Common myeloid progenitor, CD34-positive (primary cell): ENCODE results near the gene C16orf96.

Source experiments
- CTCF ChIA-PET: fragments of 350-600 bp; sonication (Branson Sonifier 250); formaldehyde crosslinking; loops from one replicate; lab custom pipeline; 2021; ENCODE audit warnings: antibody characterized with exemption; lab: Charles Lee
- POLR2A ChIA-PET: fragments of 350-600 bp; sonication (Branson Sonifier 250); formaldehyde crosslinking; loops from one replicate; lab custom pipeline; 2021; ENCODE audit warnings: antibody characterized with exemption; lab: Charles Lee
- DNase-seq, 3 donors: peaks; one replicate each; pipeline versions ENCODE4 v3.0.0 to v3.0.0-alpha.2; 2013
- H3K27ac ChIP-seq, 2 experiments: 1 replicate in 1 of 2; 2 replicates in 1 of 2; pipeline ENCODE4 v1.7.0; 2013; ENCODE audit warnings: inconsistent platforms in 2 of 2, low read length in 2 of 2, mild to moderate bottlenecking in 2 of 2, low read depth in 1 of 2, moderate library complexity in 1 of 2; ENCODE audit not compliant: severe bottlenecking in 2 of 2, insufficient read depth in 1 of 2, poor library complexity in 1 of 2
- H3K27me3 ChIP-seq, 5 experiments: replicated peaks in 2 of 5; 1 replicate in 3 of 5; 2 replicates in 2 of 5; pipeline versions ENCODE4 v1.6.1 to v1.7.0; 2013; ENCODE audit warnings: low read length in 4 of 5, mild to moderate bottlenecking in 2 of 5, moderate library complexity in 2 of 5, inconsistent platforms in 1 of 5; ENCODE audit not compliant: insufficient read depth in 5 of 5, control insufficient read depth in 4 of 5
- H3K36me3 ChIP-seq, 4 experiments: 1 replicate in 2 of 4; 2 replicates in 2 of 4; pipeline versions ENCODE4 v1.6.1 to v1.7.0; 2013; ENCODE audit warnings: low read length in 3 of 4, control low read depth in 1 of 4, mild to moderate bottlenecking in 1 of 4; ENCODE audit not compliant: control insufficient read depth in 4 of 4, insufficient read depth in 4 of 4
- H3K4me1 ChIP-seq, 4 experiments: 1 replicate in 3 of 4; 2 replicates in 1 of 4; pipeline versions ENCODE4 v1.6.1 to v1.7.1; 2013; ENCODE audit warnings: low read length in 3 of 4, mild to moderate bottlenecking in 3 of 4, control low read depth in 1 of 4, inconsistent platforms in 1 of 4, moderate library complexity in 1 of 4; ENCODE audit not compliant: control insufficient read depth in 4 of 4, insufficient read depth in 4 of 4; ENCODE audit errors: control extremely low read depth in 1 of 4
- H3K4me3 ChIP-seq, 7 experiments: 1 replicate in 4 of 7; 2 replicates in 3 of 7; pipeline versions ENCODE4 v1.5.1 to v1.7.0; 2013; ENCODE audit warnings: mild to moderate bottlenecking in 7 of 7, low read length in 6 of 7, moderate library complexity in 6 of 7, inconsistent platforms in 2 of 7, low read depth in 2 of 7, control low read depth in 1 of 7; ENCODE audit not compliant: insufficient read depth in 4 of 7, control insufficient read depth in 1 of 7; ENCODE audit errors: extremely low read depth in 1 of 7
- H3K9me3 ChIP-seq, 5 experiments: 1 replicate in 4 of 5; 2 replicates in 1 of 5; pipeline versions ENCODE4 v1.6.1 to v1.7.1; 2013; ENCODE audit warnings: low read length in 4 of 5, mild to moderate bottlenecking in 2 of 5, inconsistent platforms in 1 of 5, low read depth in 1 of 5, moderate library complexity in 1 of 5; ENCODE audit not compliant: control insufficient read depth in 4 of 5, insufficient read depth in 2 of 5; ENCODE audit errors: control extremely low read depth in 1 of 5
- WGBS: methylation state at CpG from one replicate; pipeline ENCODE4 v1.1.5; 2013; ENCODE audit not compliant: insufficient coverage; 5-methylcytosine and 5-hydroxymethylcytosine counted together

The C16orf96 gene

DNA sequence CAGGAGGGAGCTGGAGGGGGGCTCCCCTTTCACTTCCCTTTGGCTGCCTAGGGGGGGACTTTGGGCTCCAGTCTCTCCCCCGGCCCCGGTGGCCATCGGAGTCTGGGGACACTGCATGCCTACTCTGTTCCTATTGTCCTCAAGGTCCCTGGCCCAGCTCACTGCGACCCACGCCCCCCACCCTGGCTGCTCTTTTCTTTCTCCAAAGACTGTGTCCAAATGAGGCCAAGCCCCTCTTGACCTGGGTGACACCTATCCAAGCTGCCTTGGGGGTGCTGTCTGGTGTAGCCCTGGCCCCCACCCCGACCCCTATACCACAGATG, 45.7 kb downstream of the C16orf96 start:
- H3K4me3 ChIP-seq = no peak overlapping the region

DNA sequence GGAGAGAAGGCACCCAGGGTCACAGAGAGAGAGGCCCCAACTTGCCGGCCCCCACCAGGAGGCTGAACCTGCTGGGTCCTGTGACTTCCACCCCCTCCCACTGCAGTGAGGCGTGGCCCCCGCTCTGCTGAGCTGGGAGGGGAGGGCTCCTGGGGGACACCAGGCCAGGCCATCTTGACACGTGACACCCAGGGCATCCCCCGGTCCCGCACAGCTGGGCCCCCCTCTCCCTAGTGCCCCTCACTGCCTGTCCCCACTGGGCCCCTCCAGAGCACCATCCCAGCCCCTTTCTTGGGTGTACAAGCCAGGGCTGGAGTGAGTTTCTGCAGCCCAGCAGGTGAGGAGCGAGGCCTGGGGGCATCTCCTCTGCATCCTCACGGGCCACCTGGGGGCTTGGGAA, 46.2 kb downstream of the C16orf96 start:
- Histone ChIP-seq H3K4me3 (no peak overlapping the region), H3K36me3 (peaks cover 0 to 2% (median under 1%) of the 10 kb centered on the region in 4 experiments), H3K27me3 (no peaks in the 10 kb centered on the region), H3K27ac (no peak overlapping the region), H3K4me1 (peaks cover 0 to 8% (median 4%) of the 10 kb centered on the region in 4 experiments), H3K9me3 (no peaks in the 10 kb centered on the region)
- POLR2A ChIA-PET = no interaction called here
- no peak for DNase-seq
- CTCF ChIA-PET = interaction anchor here (1.0 to 1.2 kb wide), 2 partner anchors 17 to 21 kb away, joined by 3 read pairs; no protein-coding TSS in a partner anchor
- 100% methylated on average over 7 of the region's 8 CpGs for WGBS

More for the DNA sequence above, 45.7 kb downstream of the C16orf96 start:
- 78% methylated on average over 5 of the region's 6 CpGs for WGBS
- H3K4me1 ChIP-seq = peaks cover 0 to 8% (median 4%) of the 10 kb centered on the region in 4 experiments
- CTCF ChIA-PET = no interaction called here
- no peaks in the 10 kb centered on the region for H3K27me3 ChIP-seq
- POLR2A ChIA-PET = no interaction called here
- DNase-seq = no peak
- no peaks in the 10 kb centered on the region for H3K36me3 ChIP-seq
- no peak overlapping the region for H3K27ac ChIP-seq
- H3K9me3 ChIP-seq = no peaks in the 10 kb centered on the region

DNA sequence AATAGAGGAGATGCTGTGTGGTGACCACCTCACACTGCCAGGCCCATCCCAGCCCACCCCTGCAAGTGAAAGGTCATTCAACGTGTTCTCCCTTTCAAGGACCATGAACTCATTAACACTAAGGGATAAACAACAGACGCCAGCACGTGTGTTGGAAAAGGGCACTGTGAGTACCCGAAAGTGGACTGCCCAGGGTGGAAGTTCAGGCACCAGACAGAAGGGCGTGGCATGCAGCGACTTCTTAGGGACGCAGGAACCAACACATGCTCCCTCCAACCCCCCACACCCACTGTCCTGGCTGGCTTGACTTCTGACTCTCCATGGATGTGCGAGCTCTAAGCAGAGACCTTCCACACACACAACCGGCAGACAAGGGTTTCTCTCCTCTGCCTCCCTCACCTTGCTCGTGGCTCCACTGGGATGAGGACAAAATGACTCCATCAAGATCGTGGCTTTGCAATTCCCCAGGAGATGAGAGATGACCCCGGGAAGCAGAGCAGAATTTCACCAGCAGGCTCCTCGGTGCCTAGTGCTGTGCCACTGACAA, 47.6 kb downstream of the C16orf96 start:
- H3K4me3 ChIP-seq = no peak overlapping the region
- no peak for DNase-seq
- WGBS = 96% methylated on average over 11 of the region's 13 CpGs
- ChIA-PET CTCF (no interaction called here), POLR2A (no interaction called here)
- H3K27ac ChIP-seq = no peak overlapping the region
- peaks cover 0 to 15% (median 7%) of the 10 kb centered on the region in 4 experiments for H3K36me3 ChIP-seq
- no peaks in the 10 kb centered on the region for H3K9me3 ChIP-seq
- no peaks in the 10 kb centered on the region for H3K27me3 ChIP-seq
- H3K4me1 ChIP-seq = peaks cover 0 to 8% (median 4%) of the 10 kb centered on the region in 4 experiments

DNA sequence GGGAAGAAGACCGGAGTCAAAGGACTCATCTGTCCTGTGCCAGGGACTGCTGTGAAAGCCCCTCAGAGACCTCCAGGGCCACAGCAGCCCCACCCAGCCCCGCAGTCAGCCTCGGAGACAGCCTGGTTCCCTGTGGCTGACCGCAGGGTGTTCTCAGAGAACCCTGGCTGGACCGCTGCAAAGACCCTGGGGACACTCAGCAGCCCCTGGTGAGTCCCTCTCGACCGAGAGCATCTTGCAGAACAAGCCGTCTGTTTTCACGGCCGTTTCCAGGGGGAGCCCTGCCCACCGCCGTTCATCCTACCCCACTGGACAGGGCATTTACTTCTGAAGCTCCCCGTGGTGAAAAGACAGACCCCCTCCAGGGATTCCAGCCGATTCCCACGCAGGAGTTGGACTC, 48.3 kb downstream of the C16orf96 start:
- ChIA-PET CTCF (no interaction called here), POLR2A (no interaction called here)
- Histone ChIP-seq H3K27ac (no peak overlapping the region), H3K9me3 (no peaks in the 10 kb centered on the region), H3K27me3 (no peaks in the 10 kb centered on the region), H3K36me3 (peaks cover 0 to 21% (median 10%) of the 10 kb centered on the region in 4 experiments), H3K4me1 (peaks cover 0 to 8% (median 4%) of the 10 kb centered on the region in 4 experiments), H3K4me3 (no peak overlapping the region)
- no peak for DNase-seq
- 94% methylated on average over 15 of the region's 15 CpGs for WGBS

DNA sequence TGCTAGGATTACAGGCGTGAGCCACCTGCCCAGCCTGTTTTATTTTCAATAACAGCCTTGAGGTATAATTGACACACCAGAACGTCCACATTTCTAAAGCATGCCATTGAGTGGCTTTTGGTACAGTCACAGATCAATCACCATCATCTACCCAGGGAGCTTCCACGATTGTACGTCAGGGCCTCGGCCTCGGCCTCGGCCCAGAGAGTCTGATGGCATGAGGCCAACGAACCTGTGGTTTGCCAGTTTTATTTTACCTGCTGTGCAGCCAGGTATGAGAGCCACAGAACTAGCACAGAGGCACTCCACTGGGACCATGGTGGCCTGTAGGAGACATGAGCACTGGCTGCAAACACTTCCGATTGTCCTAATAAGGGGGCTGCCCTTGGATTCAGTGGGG, 50.2 kb downstream of the C16orf96 start:
- DNase-seq = no peak
- Histone ChIP-seq H3K27me3 (no peaks in the 10 kb centered on the region), H3K36me3 (peaks cover 0 to 34% (median 15%) of the 10 kb centered on the region in 4 experiments), H3K9me3 (no peaks in the 10 kb centered on the region), H3K27ac (no peak overlapping the region), H3K4me3 (no peak overlapping the region), H3K4me1 (peaks cover 0 to 8% (median 3%) of the 10 kb centered on the region in 4 experiments)
- ChIA-PET CTCF (interaction anchor here (1.3 kb wide), 1 partner anchor 20 kb away, joined by 3 read pairs; no protein-coding TSS in a partner anchor), POLR2A (no interaction called here)
- 94% methylated on average over 9 of the region's 9 CpGs for WGBS

DNA sequence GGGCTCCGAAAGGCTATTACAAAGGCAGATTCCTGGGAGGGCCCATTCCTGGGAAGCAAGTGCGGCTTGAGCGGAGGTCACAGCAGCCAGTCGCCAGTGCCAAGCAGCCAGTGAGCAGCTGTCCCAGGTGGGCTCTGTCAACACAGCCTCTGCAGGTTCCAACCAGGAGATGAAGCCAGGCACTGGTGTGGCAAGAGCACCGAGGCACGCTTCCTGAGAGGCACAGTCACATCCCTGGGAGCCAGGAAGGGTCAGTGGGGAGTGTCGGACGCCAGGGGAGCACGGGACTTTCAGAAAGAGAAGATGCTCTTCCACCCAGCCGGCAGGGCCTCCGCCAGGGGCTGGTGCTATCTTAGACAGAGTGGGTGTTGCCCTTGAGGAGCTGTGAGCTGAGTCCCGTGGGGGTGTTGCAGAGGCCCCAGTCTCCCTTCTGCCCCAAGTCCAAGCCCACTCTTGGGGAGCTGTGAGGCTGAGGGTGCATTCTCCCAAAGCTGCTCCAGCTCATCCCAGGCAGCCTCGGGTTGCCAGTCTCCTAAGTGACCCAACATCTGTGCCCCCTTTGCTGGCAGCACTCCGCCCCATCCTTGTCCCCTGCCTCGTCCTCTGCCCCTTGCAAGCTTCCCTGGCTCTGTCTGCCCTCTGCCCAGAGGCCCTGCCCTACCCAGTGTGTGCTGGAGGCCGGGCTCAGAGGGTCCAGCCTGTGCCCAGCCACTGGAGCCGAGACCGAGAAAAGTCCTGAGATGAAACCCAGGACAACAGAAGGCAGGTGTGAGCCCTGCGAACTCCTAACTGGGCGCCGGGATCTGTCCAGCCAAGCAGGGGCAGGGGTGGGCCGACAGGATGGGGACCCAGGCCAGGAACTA, 51.9 kb downstream of the C16orf96 start:
- 96% methylated on average over 19 of the region's 22 CpGs for WGBS
- no peak for DNase-seq
- POLR2A ChIA-PET = no interaction called here

DNA sequence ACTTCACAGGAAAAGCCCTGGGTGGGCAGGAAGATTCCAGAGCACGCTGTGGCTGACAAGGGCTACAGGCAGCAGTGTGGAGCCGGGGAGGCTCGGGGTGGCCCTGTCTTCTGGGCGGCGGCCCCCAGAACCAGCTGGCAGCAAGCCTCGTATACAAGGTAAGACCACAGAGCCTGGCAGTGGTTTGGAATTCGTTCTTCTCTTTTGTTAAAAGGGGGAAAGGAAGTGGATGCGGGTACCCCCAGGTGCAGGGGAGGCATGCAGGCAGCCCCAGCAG, 52.5 kb downstream of the C16orf96 start:
- Histone ChIP-seq H3K27ac (no peak overlapping the region), H3K27me3 (no peaks in the 10 kb centered on the region), H3K9me3 (no peaks in the 10 kb centered on the region), H3K4me1 (peaks cover 0 to 25% (median 12%) of the 10 kb centered on the region in 4 experiments), H3K4me3 (no peak overlapping the region), H3K36me3 (peaks cover 0 to 34% (median 15%) of the 10 kb centered on the region in 4 experiments)
- DNase-seq = no peak
- WGBS = 83% methylated on average over 8 of the region's 8 CpGs
- ChIA-PET POLR2A (no interaction called here), CTCF (interaction anchor here (1.6 kb wide), 1 partner anchor 25 kb away, joined by 3 read pairs; no protein-coding TSS in a partner anchor)

More for the DNA sequence above, 51.9 kb downstream of the C16orf96 start:
- Histone ChIP-seq H3K4me3 (no peak overlapping the region), H3K4me1 (peaks cover 0 to 19% (median 7%) of the 10 kb centered on the region in 4 experiments), H3K36me3 (peaks cover 0 to 34% (median 15%) of the 10 kb centered on the region in 4 experiments), H3K9me3 (no peaks in the 10 kb centered on the region), H3K27ac (no peak overlapping the region), H3K27me3 (no peaks in the 10 kb centered on the region)
- CTCF ChIA-PET = interaction anchor here (0.5 to 1.6 kb wide), 4 partner anchors 9 to 357 kb away, joined by 3 read pairs; no protein-coding TSS in a partner anchor
